ENCODE results near the gene SCML1. TPM values are rescaled to one million over a fixed set of nuclear protein-coding genes. Genes with fewer than 3 reads are reported as not detected.

SCML1 gene
- total RNA-seq, 1 donor from 2014 or later = 8.2 TPM

DNA sequence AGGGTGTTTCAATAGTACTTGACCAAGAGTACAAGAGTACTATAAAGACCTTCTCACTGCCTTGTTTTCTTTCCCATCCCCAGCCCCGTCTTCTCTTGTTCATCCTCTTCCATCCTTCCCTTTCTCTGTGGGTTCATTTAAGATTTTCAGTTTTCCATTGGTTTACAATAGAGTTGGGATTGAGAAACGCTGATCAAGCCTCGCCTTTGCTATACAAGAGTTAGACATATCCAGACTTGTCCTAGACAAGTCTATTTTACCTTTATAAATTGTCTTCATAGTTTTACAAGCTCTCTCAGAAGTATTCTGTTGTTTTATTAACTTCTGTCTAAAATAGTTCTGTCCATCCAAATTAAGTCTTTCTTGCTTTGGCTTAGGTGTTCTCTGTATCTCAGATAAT, 29.6 kb upstream of the SCML1 start:
- no peaks in the 10 kb centered on the region for H3K36me3 Mint-ChIP-seq (ENCODE audit: unreplicated experiment)
- DNase-seq (ENCODE audit: extremely low spot score, unreplicated experiment) = no peak
- no peaks in the 10 kb centered on the region for H3K4me1 Mint-ChIP-seq (ENCODE audit: unreplicated experiment)
- no peak overlapping the region for H3K27ac Mint-ChIP-seq (ENCODE audit: unreplicated experiment)
- TF ChIP-seq, protein P1, sequence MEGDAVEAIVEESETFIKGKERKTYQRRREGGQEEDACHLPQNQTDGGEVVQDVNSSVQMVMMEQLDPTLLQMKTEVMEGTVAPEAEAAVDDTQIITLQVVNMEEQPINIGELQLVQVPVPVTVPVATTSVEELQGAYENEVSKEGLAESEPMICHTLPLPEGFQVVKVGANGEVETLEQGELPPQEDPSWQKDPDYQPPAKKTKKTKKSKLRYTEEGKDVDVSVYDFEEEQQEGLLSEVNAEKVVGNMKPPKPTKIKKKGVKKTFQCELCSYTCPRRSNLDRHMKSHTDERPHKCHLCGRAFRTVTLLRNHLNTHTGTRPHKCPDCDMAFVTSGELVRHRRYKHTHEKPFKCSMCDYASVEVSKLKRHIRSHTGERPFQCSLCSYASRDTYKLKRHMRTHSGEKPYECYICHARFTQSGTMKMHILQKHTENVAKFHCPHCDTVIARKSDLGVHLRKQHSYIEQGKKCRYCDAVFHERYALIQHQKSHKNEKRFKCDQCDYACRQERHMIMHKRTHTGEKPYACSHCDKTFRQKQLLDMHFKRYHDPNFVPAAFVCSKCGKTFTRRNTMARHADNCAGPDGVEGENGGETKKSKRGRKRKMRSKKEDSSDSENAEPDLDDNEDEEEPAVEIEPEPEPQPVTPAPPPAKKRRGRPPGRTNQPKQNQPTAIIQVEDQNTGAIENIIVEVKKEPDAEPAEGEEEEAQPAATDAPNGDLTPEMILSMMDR (IDR thresholded peaks at IDR 0.05) = no peak
- no peak overlapping the region for H3K4me3 Mint-ChIP-seq (ENCODE audit: unreplicated experiment)
- H3K9me3 Mint-ChIP-seq (ENCODE audit: unreplicated experiment) = peaks cover 5% of the 10 kb centered on the region
- peaks cover 2% of the 10 kb centered on the region for H3K27me3 Mint-ChIP-seq (ENCODE audit: unreplicated experiment)

DNA sequence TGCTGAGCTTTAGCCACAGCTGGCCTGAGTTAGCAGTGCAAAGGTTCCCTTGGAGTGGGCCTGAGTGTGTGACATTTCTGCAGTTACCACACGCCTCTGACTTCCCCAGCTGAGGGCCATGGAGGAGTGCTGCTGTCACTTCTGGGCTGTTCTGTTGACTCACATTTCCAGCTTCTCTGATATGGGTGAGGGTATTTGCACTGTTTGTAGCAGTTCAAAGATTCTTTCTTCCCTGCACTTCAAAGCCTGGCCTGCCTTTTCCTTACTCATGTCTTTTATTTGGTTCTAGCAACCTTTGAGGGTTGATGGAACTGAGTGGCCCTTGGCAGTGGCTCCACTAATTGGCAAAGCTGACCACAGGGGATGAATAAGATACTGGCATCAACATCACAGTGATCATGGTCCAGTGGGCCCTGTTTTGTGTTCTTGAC, 26.4 kb upstream of the SCML1 start:
- DNase-seq (ENCODE audit: extremely low spot score, unreplicated experiment) = no peak
- H3K27ac Mint-ChIP-seq (ENCODE audit: unreplicated experiment) = no peak overlapping the region
- no peaks in the 10 kb centered on the region for H3K4me1 Mint-ChIP-seq (ENCODE audit: unreplicated experiment)
- no peak overlapping the region for H3K4me3 Mint-ChIP-seq (ENCODE audit: unreplicated experiment)
- peaks cover 5% of the 10 kb centered on the region for H3K9me3 Mint-ChIP-seq (ENCODE audit: unreplicated experiment)
- no peaks in the 10 kb centered on the region for H3K36me3 Mint-ChIP-seq (ENCODE audit: unreplicated experiment)
- TF ChIP-seq, protein P1 (IDR thresholded peaks at IDR 0.05) = no peak
- peaks cover 3% of the 10 kb centered on the region for H3K27me3 Mint-ChIP-seq (ENCODE audit: unreplicated experiment)

DNA sequence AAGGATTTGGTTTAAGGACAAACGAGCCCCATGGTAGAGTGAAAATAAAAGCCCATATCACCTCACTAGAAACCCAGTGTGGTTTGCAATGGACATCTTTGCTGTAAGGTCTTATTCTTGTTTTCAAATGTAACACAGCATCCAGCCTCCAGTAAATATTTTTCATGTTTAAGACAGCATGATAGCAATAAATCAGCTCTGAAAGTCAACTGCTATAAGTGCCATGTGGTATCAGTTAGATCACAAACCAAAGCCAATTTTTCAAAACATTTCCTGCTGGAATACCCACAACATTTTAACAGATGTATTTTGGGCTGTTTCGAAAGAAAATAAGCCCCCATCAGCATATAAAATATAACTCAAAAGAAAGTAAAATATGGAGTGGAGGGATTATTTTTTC, 24.0 kb upstream of the SCML1 start:
- TF ChIP-seq, protein P1 (IDR thresholded peaks at IDR 0.05) = no peak
- Mint-ChIP-seq H3K4me3 (ENCODE audit: unreplicated experiment) (no peak overlapping the region), H3K4me1 (ENCODE audit: unreplicated experiment) (no peaks in the 10 kb centered on the region), H3K27me3 (ENCODE audit: unreplicated experiment) (peaks cover 3% of the 10 kb centered on the region), H3K9me3 (ENCODE audit: unreplicated experiment) (no peaks in the 10 kb centered on the region), H3K36me3 (ENCODE audit: unreplicated experiment) (no peaks in the 10 kb centered on the region), H3K27ac (ENCODE audit: unreplicated experiment) (no peak overlapping the region)
- DNase-seq (ENCODE audit: extremely low spot score, unreplicated experiment) = no peak

DNA sequence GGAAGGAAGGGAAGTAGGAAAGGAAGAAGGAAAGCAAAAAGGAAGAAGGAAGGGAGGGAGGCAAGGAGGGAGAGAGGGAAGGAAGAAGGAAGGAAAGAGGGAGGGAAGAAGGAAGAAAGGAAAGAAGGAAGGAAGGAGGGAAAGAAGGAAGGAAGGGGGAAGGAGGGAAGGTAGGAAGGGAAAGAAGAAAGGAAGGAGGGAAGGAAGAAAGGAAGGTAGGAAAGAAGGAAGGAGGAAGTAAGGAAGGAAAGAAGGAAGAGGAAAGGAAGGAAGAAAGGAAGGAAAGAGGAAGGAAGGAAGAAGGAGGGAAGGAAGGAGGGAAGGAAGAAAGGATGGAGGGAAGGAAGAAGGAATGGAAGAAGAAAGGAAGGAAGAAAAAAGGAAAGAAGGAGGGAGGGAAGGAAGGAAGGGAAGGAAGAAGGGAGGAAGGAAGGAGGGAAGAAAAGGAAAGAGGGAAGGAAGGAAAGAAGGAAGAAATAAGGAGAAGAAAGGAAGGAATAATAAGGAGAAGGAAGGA, 18.6 kb upstream of the SCML1 start:
- no peaks in the 10 kb centered on the region for H3K4me1 Mint-ChIP-seq (ENCODE audit: unreplicated experiment)
- no peaks in the 10 kb centered on the region for H3K9me3 Mint-ChIP-seq (ENCODE audit: unreplicated experiment)
- H3K27me3 Mint-ChIP-seq (ENCODE audit: unreplicated experiment) = no peaks in the 10 kb centered on the region
- no peak overlapping the region for H3K4me3 Mint-ChIP-seq (ENCODE audit: unreplicated experiment)
- DNase-seq (ENCODE audit: extremely low spot score, unreplicated experiment) = no peak
- no peak overlapping the region for H3K27ac Mint-ChIP-seq (ENCODE audit: unreplicated experiment)
- H3K36me3 Mint-ChIP-seq (ENCODE audit: unreplicated experiment) = no peaks in the 10 kb centered on the region
- TF ChIP-seq, protein P1 (IDR thresholded peaks at IDR 0.05) = no peak

DNA sequence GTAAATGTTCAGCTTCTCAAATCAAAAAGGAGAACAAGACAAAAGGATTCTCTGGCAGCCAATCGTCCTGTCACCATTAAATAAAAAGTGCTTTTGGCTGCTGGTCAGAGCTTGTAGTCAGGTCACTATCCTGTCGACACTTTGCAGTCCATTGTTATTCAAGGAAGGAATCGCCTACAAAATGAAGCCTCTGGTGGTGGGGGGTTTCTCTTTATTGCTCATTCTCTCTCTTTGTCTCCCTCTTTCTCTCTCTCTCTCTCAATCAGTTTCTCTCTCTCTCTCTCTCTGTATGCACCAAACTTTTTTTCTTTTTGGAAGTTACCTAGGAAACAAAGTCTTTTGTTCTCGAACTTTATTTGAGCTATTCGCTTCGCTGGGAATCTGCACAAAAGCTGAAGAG, 17.6 kb upstream of the SCML1 start:
- Mint-ChIP-seq H3K4me1 (ENCODE audit: unreplicated experiment) (no peaks in the 10 kb centered on the region), H3K27ac (ENCODE audit: unreplicated experiment) (no peak overlapping the region), H3K9me3 (ENCODE audit: unreplicated experiment) (no peaks in the 10 kb centered on the region), H3K27me3 (ENCODE audit: unreplicated experiment) (no peaks in the 10 kb centered on the region), H3K4me3 (ENCODE audit: unreplicated experiment) (no peak overlapping the region), H3K36me3 (ENCODE audit: unreplicated experiment) (no peaks in the 10 kb centered on the region)
- TF ChIP-seq, protein P1 (IDR thresholded peaks at IDR 0.05) = no peak
- no peak for DNase-seq (ENCODE audit: extremely low spot score, unreplicated experiment)

All from osteocyte (in vitro differentiated cells).